Measurements from ENCODE around the gene SYT17.

DNA sequence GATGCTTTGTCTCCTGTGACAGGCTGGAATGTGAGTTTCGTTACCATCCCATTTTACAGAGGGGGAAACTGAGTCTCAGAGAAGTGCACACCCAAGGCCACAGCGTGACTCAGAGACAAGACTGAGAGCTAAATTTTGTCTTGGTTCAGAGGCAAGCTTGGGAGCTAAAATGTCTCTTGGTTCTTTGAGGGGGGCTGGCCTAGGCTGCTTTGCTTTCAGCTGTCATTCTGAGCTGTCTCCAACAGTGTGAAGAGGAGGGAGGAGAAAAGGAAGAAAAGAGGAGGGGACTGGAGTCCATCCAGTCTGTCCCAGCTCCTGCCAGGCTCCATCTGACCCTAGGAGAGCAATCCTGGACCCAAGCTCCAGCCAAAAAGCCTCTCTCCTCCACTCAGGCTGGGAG lies 117.4 kb downstream of the SYT17 start, which contains the start of gene CLEC19A:
- TF ChIP-seq, protein P1, sequence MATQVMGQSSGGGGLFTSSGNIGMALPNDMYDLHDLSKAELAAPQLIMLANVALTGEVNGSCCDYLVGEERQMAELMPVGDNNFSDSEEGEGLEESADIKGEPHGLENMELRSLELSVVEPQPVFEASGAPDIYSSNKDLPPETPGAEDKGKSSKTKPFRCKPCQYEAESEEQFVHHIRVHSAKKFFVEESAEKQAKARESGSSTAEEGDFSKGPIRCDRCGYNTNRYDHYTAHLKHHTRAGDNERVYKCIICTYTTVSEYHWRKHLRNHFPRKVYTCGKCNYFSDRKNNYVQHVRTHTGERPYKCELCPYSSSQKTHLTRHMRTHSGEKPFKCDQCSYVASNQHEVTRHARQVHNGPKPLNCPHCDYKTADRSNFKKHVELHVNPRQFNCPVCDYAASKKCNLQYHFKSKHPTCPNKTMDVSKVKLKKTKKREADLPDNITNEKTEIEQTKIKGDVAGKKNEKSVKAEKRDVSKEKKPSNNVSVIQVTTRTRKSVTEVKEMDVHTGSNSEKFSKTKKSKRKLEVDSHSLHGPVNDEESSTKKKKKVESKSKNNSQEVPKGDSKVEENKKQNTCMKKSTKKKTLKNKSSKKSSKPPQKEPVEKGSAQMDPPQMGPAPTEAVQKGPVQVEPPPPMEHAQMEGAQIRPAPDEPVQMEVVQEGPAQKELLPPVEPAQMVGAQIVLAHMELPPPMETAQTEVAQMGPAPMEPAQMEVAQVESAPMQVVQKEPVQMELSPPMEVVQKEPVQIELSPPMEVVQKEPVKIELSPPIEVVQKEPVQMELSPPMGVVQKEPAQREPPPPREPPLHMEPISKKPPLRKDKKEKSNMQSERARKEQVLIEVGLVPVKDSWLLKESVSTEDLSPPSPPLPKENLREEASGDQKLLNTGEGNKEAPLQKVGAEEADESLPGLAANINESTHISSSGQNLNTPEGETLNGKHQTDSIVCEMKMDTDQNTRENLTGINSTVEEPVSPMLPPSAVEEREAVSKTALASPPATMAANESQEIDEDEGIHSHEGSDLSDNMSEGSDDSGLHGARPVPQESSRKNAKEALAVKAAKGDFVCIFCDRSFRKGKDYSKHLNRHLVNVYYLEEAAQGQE (IDR thresholded peaks at IDR 0.05; ENCODE audit: insufficient read depth in 1 of 2, low read depth in 2 of 2, low read length in 2 of 2) = no peak
- TF ChIP-seq POLR2AphosphoS5 (IDR thresholded peaks at IDR 0.05; ENCODE audit: low read depth, low read length) (no peak), TAF1 (IDR thresholded peaks at IDR 0.05; ENCODE audit: borderline replicate concordance, insufficient read depth, low read length) (no peak)
